Psoas muscle (tissue), 8 donors: ENCODE results near the gene SMO. TPM values are rescaled to one million over a fixed set of nuclear protein-coding genes. Genes with fewer than 3 reads are reported as not detected.
"Not testable (repeated sequence)": the region's sequence is repeated elsewhere in the genome, so short reads cannot be mapped to it uniquely, and the experiment has no call there.

Experiments used
- ATAC-seq, 4 donors: fragments of 200-7000 bp; cut with Tn5 transposase; one replicate each; pipeline ENCODE4 v1.9.1; 2020; ENCODE audit warnings: moderate library complexity in 3 of 4, mild to moderate bottlenecking in 2 of 4
- DNase-seq, 2 donors: peaks; one replicate each; pipeline ENCODE4 v3.0.0-alpha.2; 2020
- H3K27ac ChIP-seq: fragments of 200-600 bp; one replicate; pipeline ENCODE4 v1.8.0; 2022
- H3K27me3 ChIP-seq, 3 donors: fragments of 200-600 bp in 1 of 3; one replicate each; pipeline versions ENCODE4 v1.6.1 to v1.8.0; 2013 to 2022; ENCODE audit warnings: low read length in 2 of 3, mild to moderate bottlenecking in 2 of 3, moderate library complexity in 1 of 3; ENCODE audit not compliant: insufficient read depth in 3 of 3
- H3K36me3 ChIP-seq, 2 donors: fragments of 200-600 bp in 1 of 2; one replicate each; pipeline versions ENCODE4 v1.6.1 to v1.8.0; 2013 to 2022; ENCODE audit warnings: low read depth in 1 of 2, mild to moderate bottlenecking in 1 of 2, moderate library complexity in 1 of 2; ENCODE audit not compliant: insufficient read depth in 1 of 2
- H3K4me1 ChIP-seq: fragments of 200-600 bp; one replicate; pipeline ENCODE4 v1.8.0; 2022
- H3K4me3 ChIP-seq: fragments of 200-600 bp; one replicate; pipeline ENCODE4 v1.8.0; 2022; ENCODE audit warnings: mild to moderate bottlenecking
- H3K9me3 ChIP-seq: fragments of 200-600 bp; one replicate; pipeline ENCODE4 v1.8.0; 2022
- WGBS, 3 donors: extraction: QIAGEN DNeasy Blood & Tissue Kit; methylation state at CpG; one replicate each; pipeline versions ENCODE4 v1.1.6 to v1.1.7; 2013; 5-methylcytosine and 5-hydroxymethylcytosine counted together
- intact Hi-C, 2 donors: fragments of 100-400 bp; cut with DNase I; formaldehyde crosslinking; loops; one replicate each; pipeline versions ENCODE4 v1.11.0 to v1.14.2; 2022
- polyA plus RNA-seq, 3 donors: library from polyadenylated mRNA; stranded (reverse); fragments of 200-250 nt; gene quantifications; one replicate each; pipeline ENCODE4 v1.2.3, GENCODE V29; 2013
- total RNA-seq, 4 donors: library from RNA; stranded (reverse); fragmentation: NEBNext Ultra II Directional in 2 of 4; extraction: Animal tissue kit (Norgen Biotek cat#: 25700) in 2 of 4; gene quantifications; one replicate each; pipeline versions ENCODE4 v1.2.1 to v1.2.4, GENCODE V29; 2021 to 2023
- TF ChIP-seq, protein P1 (sequence below): fragments of 200-600 bp; IDR thresholded peaks from one replicate; pipeline ENCODE4 v1.8.0; 2022; ENCODE audit warnings: antibody characterized with exemption
- donor health status: healthy with polysubstance abuse.
- donor health status: DM: no; HTN: no; CAD: no; lungs with moderate emphysema.
- donor health status: Bipolar disorder and iron deficiency.
- donor health status: healthy.
- donor health status: DM: yes; HTN: yes; CAD: no.
- donor health status: DM: no; HTN: no; CAD: no.
- donor health status: DM: no; HTN: no; CAD: no.
- donor health status: DM: yes; HTN: yes; CAD: no.

Gene SMO
- total and polyA plus RNA-seq, 7 donors, result 0.52 to 6.0 (median 1.4) TPM

DNA sequence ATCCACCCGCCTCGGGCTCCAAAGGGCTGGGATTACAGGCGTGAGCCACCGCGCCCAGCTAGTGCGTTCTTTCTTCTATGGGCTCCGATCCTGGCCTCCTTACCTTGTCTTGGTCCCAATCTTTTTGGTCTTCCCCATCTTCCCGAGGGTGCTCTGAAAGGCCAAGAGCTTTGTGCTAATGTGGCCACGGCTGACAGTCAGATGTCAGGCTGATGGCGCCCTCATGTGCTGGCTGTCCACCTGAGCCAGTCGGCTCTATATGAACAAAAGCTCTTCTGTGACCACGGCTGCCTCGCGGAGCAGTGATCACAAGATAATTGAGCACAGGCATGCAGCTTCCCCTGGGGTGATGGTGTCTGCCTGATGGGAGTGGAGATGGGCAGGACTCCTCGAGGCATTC is 25.4 kb downstream of the SMO start:
- no peaks in the 10 kb centered on the region for H3K27me3 ChIP-seq
- H3K4me3 ChIP-seq, result no peak overlapping the region
- H3K4me1 ChIP-seq, result no peaks in the 10 kb centered on the region
- peaks cover 0 to 20% of the 10 kb centered on the region in 2 donors for H3K36me3 ChIP-seq
- H3K9me3 ChIP-seq, result no peaks in the 10 kb centered on the region
- H3K27ac ChIP-seq, result no peak overlapping the region
- WGBS, 3 donors, result 60 to 64% (median 64%) methylated on average over 15 of the region's 15 CpGs
- intact Hi-C loops, result loop anchor here (10.0 kb wide), 2 partner anchors 251 to 431 kb away; no protein-coding TSS in a partner anchor
- DNase-seq, result no peak
- TF ChIP-seq, protein P1, sequence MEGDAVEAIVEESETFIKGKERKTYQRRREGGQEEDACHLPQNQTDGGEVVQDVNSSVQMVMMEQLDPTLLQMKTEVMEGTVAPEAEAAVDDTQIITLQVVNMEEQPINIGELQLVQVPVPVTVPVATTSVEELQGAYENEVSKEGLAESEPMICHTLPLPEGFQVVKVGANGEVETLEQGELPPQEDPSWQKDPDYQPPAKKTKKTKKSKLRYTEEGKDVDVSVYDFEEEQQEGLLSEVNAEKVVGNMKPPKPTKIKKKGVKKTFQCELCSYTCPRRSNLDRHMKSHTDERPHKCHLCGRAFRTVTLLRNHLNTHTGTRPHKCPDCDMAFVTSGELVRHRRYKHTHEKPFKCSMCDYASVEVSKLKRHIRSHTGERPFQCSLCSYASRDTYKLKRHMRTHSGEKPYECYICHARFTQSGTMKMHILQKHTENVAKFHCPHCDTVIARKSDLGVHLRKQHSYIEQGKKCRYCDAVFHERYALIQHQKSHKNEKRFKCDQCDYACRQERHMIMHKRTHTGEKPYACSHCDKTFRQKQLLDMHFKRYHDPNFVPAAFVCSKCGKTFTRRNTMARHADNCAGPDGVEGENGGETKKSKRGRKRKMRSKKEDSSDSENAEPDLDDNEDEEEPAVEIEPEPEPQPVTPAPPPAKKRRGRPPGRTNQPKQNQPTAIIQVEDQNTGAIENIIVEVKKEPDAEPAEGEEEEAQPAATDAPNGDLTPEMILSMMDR, result no peak
- no peak for ATAC-seq

GRCh38 chr7:129215691-129216090 is 27.3 kb downstream of the SMO start:
- H3K4me3 ChIP-seq, H3K4me1 ChIP-seq, H3K9me3 ChIP-seq, DNase-seq, H3K27ac ChIP-seq, ATAC-seq, H3K27me3 ChIP-seq: not testable (repeated sequence)
- intact Hi-C loops, result loop anchor here (5.0 to 10.0 kb wide), 3 partner anchors 82 to 429 kb away; no protein-coding TSS in a partner anchor
- 89 to 95% (median 94%) methylated on average over 14 to 15 of the region's 15 CpGs for WGBS, 3 donors
- peaks cover 0 to 14% of the 10 kb centered on the region in 2 donors for H3K36me3 ChIP-seq

- 95 to 96% (median 95%) methylated on average over 27 to 34 of the region's 34 CpGs for WGBS, 3 donors
- H3K9me3 ChIP-seq, ATAC-seq, H3K4me1 ChIP-seq, H3K4me3 ChIP-seq, H3K27me3 ChIP-seq, H3K27ac ChIP-seq, DNase-seq: not testable (repeated sequence)
- H3K36me3 ChIP-seq, result peaks cover 0 to 14% of the 10 kb centered on the region in 2 donors
- intact Hi-C loops, result loop anchor here (5.0 to 10.0 kb wide), 3 partner anchors 81 to 429 kb away; no protein-coding TSS in a partner anchor
These were observed 27.8 kb downstream of the SMO start for GRCh38 chr7:129216101-129216715.

DNA sequence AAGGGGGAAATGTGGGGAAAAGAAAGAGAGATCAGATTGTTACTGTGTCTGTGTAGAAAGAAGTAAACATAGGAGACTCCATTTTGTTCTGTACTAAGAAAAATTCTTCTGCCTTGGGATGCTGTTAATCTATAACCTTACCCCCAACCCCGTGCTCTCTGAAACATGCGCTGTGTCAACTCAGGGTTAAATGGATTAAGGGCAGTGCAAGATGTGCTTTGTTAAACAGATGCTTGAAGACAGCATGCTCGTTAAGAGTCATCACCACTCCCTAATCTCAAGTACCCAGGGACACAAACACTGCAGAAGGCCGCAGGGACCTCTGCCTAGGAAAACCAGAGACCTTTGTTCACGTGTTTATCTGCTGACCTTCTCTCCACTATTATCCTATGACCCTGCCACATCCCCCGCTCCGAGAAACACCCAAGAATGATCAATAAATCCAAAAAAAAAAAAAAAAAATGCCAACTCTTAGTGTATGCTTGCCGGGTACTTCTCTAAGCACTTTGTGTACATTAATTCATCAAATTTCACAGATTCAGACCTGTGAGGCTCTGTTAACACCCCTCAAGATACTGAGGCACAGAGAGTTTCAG is 28.5 kb downstream of the SMO start:
- 76 to 80% (median 78%) methylated on average over 7 to 8 of the region's 8 CpGs for WGBS, 3 donors
- not testable (repeated sequence) for H3K36me3 ChIP-seq, H3K4me3 ChIP-seq, H3K27ac ChIP-seq, H3K9me3 ChIP-seq, H3K27me3 ChIP-seq, DNase-seq, H3K4me1 ChIP-seq, ATAC-seq
- intact Hi-C loops, result loop anchor here (5.0 to 10.0 kb wide), 3 partner anchors 80 to 428 kb away; no protein-coding TSS in a partner anchor

GRCh38 chr7:129218514-129219062 is 30.2 kb downstream of the SMO start:
- intact Hi-C loops, result loop anchor here (2.0 to 10.0 kb wide), 5 partner anchors 79 to 426 kb away; no protein-coding TSS in a partner anchor
- WGBS, 3 donors, result 13 to 21% (median 16%) methylated on average over 9 of the region's 9 CpGs
- ATAC-seq, result peak; percentile 90 to 96 (median 92)

DNA sequence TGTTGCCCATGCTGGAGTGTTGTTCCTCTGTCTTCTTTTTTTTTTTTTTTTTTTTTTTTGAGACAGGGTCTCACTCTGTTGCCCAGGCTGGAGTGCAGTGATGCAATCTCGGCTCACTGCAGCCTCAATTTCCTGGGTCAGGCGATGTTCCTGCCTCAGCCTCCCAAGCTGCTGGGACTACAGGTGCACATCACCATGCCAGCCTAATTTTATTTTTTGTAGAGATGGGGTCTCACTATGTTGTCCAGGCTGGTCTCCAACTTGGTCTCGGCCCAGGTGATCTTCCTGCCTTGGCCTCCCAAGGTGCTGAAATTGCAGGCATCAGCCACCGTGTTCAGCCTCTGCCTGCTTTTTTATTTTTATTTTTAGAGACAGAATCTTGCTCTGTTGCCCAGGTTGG is 30.7 kb downstream of the SMO start:
- H3K27me3 ChIP-seq, H3K4me1 ChIP-seq, H3K9me3 ChIP-seq, ATAC-seq, H3K27ac ChIP-seq, H3K4me3 ChIP-seq, DNase-seq, H3K36me3 ChIP-seq: not testable (repeated sequence)
- intact Hi-C loops, result loop anchor here (2.0 to 10.0 kb wide), 5 partner anchors 78 to 426 kb away; no protein-coding TSS in a partner anchor
- WGBS, 3 donors, result 89 to 91% (median 90%) methylated on average over 4 of the region's 4 CpGs

More at GRCh38 chr7:129218514-129219062, 30.2 kb downstream of the SMO start:
- peak; percentile 85 to 90 for DNase-seq
- TF ChIP-seq, protein P1, result peak; percentile 94
- no peaks in the 10 kb centered on the region for H3K36me3 ChIP-seq
- no peak overlapping the region for H3K27ac ChIP-seq
- H3K9me3 ChIP-seq, result no peaks in the 10 kb centered on the region
- H3K4me3 ChIP-seq, result no peak overlapping the region
- H3K27me3 ChIP-seq, result no peaks in the 10 kb centered on the region
- H3K4me1 ChIP-seq, result no peaks in the 10 kb centered on the region
